ENCODE data around the gene ADGRG6.

Gene ADGRG6

DNA sequence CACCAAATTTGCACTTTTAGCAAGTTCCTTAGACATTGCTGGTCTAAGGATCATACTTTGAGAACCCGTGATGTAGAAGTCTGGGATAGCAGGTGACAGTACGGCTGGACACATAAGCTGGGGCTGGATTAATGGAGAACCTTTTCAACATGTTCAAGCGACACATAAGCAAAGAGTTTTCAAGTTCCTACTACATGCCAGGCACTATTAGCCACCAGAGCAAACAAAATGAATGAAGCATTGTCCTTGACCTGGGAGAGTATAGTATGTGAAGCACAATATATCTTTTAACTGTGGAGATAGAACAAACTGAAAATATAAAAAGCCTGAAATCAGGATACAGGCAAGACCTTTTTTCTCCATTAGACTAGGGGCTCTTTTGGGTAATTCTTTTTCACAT lies 102.9 kb downstream of the ADGRG6 start:
- Histone ChIP-seq H3F3A (ENCODE audit: insufficient read depth, low read length) (no peaks in the 10 kb centered on the region), H3K79me2 (ENCODE audit: insufficient read depth, low read length) (no peaks in the 10 kb centered on the region), H3K36me3 (ENCODE audit: insufficient read depth, low read length) (no peaks in the 10 kb centered on the region), H3K9me3 (ENCODE audit: low read length) (no peaks in the 10 kb centered on the region), H3K27ac (ENCODE audit: low read depth, low read length, poor library complexity, severe bottlenecking) (no peak overlapping the region), H3K4me1 (ENCODE audit: insufficient read depth, low read length, severe bottlenecking) (no peaks in the 10 kb centered on the region), H3K4me2 (ENCODE audit: low read length) (no peak overlapping the region), H4K20me1 (ENCODE audit: insufficient read depth, low read length) (no peaks in the 10 kb centered on the region), H2AFZ (ENCODE audit: low read length) (no peak overlapping the region), H3K9me2 (ENCODE audit: low read depth, low read length) (no peaks in the 10 kb centered on the region), H3K9ac (ENCODE audit: low read length) (no peak overlapping the region), H3K4me3 (ENCODE audit: low read depth, low read length, poor library complexity, severe bottlenecking) (no peak overlapping the region), H3K27me3 (ENCODE audit: insufficient read depth, low read length) (no peaks in the 10 kb centered on the region)
- TF ChIP-seq EZH2 (IDR thresholded peaks at IDR 0.05; ENCODE audit: borderline replicate concordance, low read length) = no peak

DNA sequence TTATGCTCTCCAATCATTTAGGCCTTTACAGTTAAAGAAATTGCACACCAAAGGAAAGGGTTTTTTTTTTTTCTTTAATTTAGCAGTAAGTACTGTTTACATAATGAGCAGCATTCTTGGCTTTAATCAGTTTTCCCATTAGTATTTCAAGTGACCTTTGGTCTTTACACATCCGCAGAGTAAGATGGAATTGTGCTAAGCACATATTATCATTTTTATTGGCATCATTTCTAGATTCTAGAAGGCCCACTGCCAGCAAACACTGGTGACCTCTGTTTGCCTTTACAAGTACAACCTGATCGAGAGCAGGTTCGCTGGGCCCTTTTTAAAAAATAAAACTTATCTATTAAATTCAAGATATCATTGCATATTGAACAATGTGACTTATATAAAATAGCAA lies 104.3 kb downstream of the ADGRG6 start:
- H3K27me3 ChIP-seq (ENCODE audit: insufficient read depth, low read length) = no peaks in the 10 kb centered on the region
- no peaks in the 10 kb centered on the region for H3F3A ChIP-seq (ENCODE audit: insufficient read depth, low read length)
- H3K36me3 ChIP-seq (ENCODE audit: insufficient read depth, low read length) = no peaks in the 10 kb centered on the region
- H3K9ac ChIP-seq (ENCODE audit: low read length) = no peak overlapping the region
- H2AFZ ChIP-seq (ENCODE audit: low read length) = no peak overlapping the region
- H3K9me3 ChIP-seq (ENCODE audit: low read length) = no peaks in the 10 kb centered on the region
- H3K4me2 ChIP-seq (ENCODE audit: low read length) = no peak overlapping the region
- TF ChIP-seq, protein P1, sequence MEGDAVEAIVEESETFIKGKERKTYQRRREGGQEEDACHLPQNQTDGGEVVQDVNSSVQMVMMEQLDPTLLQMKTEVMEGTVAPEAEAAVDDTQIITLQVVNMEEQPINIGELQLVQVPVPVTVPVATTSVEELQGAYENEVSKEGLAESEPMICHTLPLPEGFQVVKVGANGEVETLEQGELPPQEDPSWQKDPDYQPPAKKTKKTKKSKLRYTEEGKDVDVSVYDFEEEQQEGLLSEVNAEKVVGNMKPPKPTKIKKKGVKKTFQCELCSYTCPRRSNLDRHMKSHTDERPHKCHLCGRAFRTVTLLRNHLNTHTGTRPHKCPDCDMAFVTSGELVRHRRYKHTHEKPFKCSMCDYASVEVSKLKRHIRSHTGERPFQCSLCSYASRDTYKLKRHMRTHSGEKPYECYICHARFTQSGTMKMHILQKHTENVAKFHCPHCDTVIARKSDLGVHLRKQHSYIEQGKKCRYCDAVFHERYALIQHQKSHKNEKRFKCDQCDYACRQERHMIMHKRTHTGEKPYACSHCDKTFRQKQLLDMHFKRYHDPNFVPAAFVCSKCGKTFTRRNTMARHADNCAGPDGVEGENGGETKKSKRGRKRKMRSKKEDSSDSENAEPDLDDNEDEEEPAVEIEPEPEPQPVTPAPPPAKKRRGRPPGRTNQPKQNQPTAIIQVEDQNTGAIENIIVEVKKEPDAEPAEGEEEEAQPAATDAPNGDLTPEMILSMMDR (IDR thresholded peaks at IDR 0.05; ENCODE audit: low read length) = no peak
- TF ChIP-seq EZH2 (IDR thresholded peaks at IDR 0.05; ENCODE audit: borderline replicate concordance, low read length) = no peak
- no peaks in the 10 kb centered on the region for H3K4me1 ChIP-seq (ENCODE audit: insufficient read depth, low read length, severe bottlenecking)
- no peak overlapping the region for H3K4me3 ChIP-seq (ENCODE audit: low read depth, low read length, poor library complexity, severe bottlenecking)
- no peak overlapping the region for H3K27ac ChIP-seq (ENCODE audit: low read depth, low read length, poor library complexity, severe bottlenecking)
- no peaks in the 10 kb centered on the region for H3K79me2 ChIP-seq (ENCODE audit: insufficient read depth, low read length)
- no peaks in the 10 kb centered on the region for H4K20me1 ChIP-seq (ENCODE audit: insufficient read depth, low read length)
- no peaks in the 10 kb centered on the region for H3K9me2 ChIP-seq (ENCODE audit: low read depth, low read length)

DNA sequence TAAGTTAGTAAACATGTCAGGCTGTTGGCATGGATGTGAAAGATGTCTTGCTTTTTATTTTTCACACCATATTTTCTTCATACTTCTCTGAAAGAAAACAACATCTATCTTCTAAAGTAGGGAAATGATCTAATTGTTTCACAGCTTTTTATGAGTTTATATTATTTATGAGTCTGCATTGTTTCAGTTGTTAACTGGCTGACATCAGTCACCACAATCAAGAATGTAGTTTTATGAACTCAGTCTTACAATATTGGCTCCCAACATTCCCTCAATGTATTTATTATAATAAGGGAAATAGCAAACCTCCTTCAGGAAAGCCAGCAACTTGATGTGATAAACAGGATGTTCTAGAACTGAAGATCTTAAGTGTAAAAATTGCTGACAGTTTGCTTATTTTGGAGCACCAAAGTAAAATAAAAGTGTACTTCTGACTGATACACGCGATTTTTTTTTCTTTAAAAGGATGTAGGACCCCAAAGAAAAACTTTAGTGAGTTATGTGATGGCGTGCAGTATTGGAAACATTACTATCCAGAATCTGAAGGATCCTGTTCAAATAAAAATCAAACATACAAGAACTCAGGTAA lies 106.0 kb downstream of the ADGRG6 start:
- Histone ChIP-seq H4K20me1 (ENCODE audit: insufficient read depth, low read length) (no peaks in the 10 kb centered on the region), H3K79me2 (ENCODE audit: insufficient read depth, low read length) (no peaks in the 10 kb centered on the region), H3K9me2 (ENCODE audit: low read depth, low read length) (no peaks in the 10 kb centered on the region), H3F3A (ENCODE audit: insufficient read depth, low read length) (no peaks in the 10 kb centered on the region), H3K9ac (ENCODE audit: low read length) (no peak overlapping the region), H3K27ac (ENCODE audit: low read depth, low read length, poor library complexity, severe bottlenecking) (no peak overlapping the region), H3K36me3 (ENCODE audit: insufficient read depth, low read length) (no peaks in the 10 kb centered on the region), H3K27me3 (ENCODE audit: insufficient read depth, low read length) (no peaks in the 10 kb centered on the region), H3K9me3 (ENCODE audit: low read length) (no peaks in the 10 kb centered on the region), H3K4me2 (ENCODE audit: low read length) (no peak overlapping the region), H3K4me1 (ENCODE audit: insufficient read depth, low read length, severe bottlenecking) (no peaks in the 10 kb centered on the region), H3K4me3 (ENCODE audit: low read depth, low read length, poor library complexity, severe bottlenecking) (no peak overlapping the region), H2AFZ (ENCODE audit: low read length) (no peak overlapping the region)
- no peak for TF ChIP-seq EZH2 (IDR thresholded peaks at IDR 0.05; ENCODE audit: borderline replicate concordance, low read length)
- TF ChIP-seq, protein P1 (IDR thresholded peaks at IDR 0.05; ENCODE audit: low read length) = no peak

DNA sequence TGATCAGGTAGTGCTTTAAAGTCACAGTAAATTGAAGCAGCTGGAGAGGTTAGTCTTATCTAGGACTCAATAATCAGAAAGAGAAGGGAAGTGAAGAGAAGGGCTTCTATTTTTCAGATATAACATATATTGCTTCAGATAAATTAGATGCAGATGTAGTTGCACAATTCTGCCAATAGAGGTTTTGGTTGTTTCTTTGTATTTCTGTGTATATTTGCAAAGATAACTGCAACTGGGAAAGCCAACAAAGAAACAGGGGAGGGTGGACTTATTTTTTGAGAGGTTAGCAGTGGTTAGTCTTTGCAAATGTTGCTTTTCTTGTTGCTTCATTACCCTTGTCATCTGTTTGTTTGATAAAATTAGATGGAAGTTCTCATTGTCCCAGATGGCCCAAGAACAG lies 106.6 kb downstream of the ADGRG6 start:
- Histone ChIP-seq H3K4me1 (ENCODE audit: insufficient read depth, low read length, severe bottlenecking) (no peaks in the 10 kb centered on the region), H3K4me2 (ENCODE audit: low read length) (no peak overlapping the region), H2AFZ (ENCODE audit: low read length) (no peak overlapping the region), H3K9me3 (ENCODE audit: low read length) (no peaks in the 10 kb centered on the region), H3K4me3 (ENCODE audit: low read depth, low read length, poor library complexity, severe bottlenecking) (no peak overlapping the region), H3K36me3 (ENCODE audit: insufficient read depth, low read length) (no peaks in the 10 kb centered on the region), H4K20me1 (ENCODE audit: insufficient read depth, low read length) (no peaks in the 10 kb centered on the region), H3K9ac (ENCODE audit: low read length) (no peak overlapping the region), H3K27me3 (ENCODE audit: insufficient read depth, low read length) (no peaks in the 10 kb centered on the region), H3K27ac (ENCODE audit: low read depth, low read length, poor library complexity, severe bottlenecking) (no peak overlapping the region), H3K79me2 (ENCODE audit: insufficient read depth, low read length) (no peaks in the 10 kb centered on the region), H3F3A (ENCODE audit: insufficient read depth, low read length) (no peaks in the 10 kb centered on the region), H3K9me2 (ENCODE audit: low read depth, low read length) (no peaks in the 10 kb centered on the region)
- TF ChIP-seq, protein P1 (IDR thresholded peaks at IDR 0.05; ENCODE audit: low read length) = no peak
- no peak for TF ChIP-seq EZH2 (IDR thresholded peaks at IDR 0.05; ENCODE audit: borderline replicate concordance, low read length)

All from OCI-LY1 (cell line).